HG03095 (cell line): Measurements from ENCODE around the gene DDX54.

Experiments used
- ATAC-seq: cut with Tn5 transposase; IDR thresholded peaks from one replicate; pipeline ENCODE4 v1.9.1; 2021; ENCODE audit warnings: moderate library complexity; ENCODE audit not compliant: unreplicated experiment

The DDX54 gene

DNA sequence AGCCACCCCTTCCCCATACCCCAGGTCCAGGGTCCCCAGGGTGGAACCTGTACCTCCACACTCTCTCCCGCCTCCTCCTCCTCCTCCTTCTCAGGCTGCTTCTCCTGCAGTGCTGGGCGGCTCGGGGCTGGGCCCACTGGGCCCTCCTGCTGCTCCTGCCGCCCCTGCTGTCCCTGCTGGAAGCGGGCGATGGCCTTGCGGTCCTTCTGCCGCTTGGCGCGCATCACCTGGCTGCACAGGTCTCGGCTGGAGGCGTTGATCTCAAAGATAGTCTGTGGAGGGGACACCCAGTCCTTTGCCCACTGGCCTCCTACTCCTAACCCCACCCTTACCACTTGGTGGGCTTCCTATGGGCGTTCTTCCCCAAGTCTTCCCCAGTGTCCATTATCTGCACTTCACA, 21.3 kb downstream of the DDX54 start:
- no peak for ATAC-seq

GRCh38 chr12:113163030-113163360, 22.3 kb downstream of the DDX54 start:
- ATAC-seq: no peak

DNA sequence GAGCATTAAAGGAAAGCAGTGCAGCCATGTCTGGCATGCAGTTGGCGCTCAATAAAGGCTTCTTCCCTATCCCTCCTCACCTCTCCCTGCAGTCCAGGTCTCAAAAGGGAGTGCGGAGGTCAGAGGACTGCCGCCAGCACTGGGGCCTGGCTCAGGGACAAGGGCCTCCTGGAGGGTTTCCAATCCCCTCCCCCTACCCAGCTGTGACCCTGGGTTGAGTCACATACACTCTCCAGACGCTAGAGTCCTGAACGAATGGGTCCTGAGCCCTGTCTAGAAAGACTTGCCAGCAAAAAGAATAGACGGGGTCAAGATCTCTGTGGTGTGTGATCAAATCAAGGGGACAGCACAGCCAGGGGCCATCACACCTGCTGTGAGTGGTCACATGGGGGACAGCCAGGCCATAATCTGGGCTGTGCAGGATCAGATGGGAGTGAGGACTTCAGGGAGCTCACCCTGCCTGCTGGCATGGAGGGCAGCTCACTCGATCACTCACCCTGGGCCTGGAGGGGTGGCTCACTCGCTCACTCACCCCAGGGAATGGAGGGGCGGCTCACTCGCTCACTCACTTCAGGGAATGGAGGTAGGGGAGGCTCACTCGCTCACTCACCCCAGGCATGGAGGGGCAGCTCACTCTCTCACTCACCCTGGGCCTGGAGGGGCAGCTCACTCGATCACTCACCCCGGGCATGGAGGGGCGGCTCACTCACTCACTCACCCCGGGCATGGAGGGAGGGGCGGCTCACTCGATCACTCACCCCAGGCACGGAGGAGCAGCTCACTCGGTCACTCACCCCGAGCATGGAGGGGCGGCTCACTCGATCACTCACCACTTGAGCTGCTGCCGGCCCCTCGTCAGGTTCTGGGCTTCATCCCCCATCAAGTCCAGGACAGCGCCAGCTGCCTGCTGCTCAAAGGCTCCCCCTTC, 22.9 kb downstream of the DDX54 start:
- no peak for ATAC-seq

- ATAC-seq: no peak
Observed at GRCh38 chr12:113161415-113162016, 23.8 kb downstream of the DDX54 start.

DNA sequence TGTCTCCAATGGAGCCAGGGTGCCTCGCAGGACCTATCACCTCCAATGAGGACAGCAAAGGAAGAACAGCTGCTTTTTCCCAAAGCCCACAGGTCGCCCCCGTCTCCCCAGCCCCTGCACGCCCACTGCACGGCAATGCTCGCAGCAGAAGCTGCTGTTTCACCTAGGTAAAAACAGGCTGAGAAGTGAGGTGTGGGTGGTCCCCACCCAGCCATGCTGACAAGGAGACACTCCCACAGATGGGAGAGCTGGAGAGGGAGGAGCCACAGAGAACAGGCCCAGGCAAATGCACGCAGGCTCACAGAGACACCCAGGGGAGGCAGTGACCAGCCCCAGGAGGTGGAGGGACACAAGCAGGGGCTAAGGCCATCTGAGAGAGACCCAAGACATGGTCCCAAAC, 25.3 kb downstream of the DDX54 start:
- ATAC-seq: no peak

- ATAC-seq: no peak
Observed at GRCh38 chr12:113158439-113159203, 26.7 kb downstream of the DDX54 start.

DNA sequence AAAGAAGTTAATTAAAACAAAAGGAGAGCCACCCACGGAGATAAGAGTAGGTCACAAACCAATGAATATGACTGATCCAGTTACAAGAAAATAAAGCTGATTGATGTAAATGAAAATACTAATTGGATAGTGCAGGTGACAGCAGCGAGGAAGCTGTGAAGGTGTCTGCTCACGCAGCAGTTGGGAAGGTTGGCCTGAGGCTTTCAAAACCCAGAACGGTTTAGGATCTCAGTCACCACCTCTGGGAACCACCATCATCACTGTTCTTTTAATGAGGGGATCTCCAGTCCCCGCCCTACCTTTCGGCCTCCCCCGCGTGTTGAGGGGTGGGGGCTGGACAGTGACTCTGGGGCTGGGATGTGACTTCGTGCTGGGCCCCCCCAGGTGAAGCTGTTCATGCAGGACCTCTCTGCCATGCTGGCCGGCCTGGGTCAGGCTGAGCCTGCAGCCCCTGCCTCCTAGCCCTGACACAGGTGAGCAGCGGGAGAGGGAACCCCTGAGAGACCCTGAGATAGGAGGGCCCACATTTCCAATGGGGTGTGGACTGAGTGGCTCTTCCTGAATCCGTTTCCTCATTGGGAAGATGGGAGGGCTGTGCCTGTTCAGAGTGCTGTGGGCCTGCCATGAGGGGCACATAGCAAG, 27.9 kb downstream of the DDX54 start:
- no peak for ATAC-seq

GRCh38 chr12:113155646-113156045, 29.6 kb downstream of the DDX54 start:
- ATAC-seq: no peak

GRCh38 chr12:113155060-113155459, 30.2 kb downstream of the DDX54 start:
- no peak for ATAC-seq

DNA sequence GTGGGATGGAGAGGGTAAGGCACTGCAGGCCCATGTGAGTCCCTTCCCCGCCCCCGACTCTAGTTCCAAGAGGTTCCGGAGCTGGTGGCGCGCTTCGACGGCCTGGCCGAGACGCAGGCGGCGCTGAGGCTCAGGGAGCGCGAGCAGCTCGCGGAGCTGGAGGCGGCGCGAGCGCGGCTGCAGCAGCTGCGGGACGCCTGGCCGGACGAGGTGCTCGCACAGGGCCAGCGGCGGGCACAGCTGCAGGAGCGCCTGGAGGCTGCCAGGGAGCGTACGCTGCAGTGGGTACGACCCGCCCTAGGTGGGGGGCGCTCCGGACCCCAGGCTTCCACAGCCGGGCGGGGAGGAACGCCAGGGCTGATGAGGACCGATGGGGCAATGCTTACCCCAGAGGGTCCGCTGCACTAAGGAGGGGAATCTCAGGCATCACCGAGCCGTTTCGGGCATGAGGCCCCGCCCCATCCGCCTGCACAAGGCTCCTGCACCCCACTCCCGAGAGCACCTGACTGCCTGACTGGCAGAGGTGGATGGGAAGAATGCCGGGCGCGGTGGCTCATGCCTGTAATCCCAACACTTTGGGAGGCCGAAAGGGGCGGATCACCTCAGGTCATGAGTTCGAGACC, 30.8 kb downstream of the DDX54 start:
- ATAC-seq: no peak

DNA sequence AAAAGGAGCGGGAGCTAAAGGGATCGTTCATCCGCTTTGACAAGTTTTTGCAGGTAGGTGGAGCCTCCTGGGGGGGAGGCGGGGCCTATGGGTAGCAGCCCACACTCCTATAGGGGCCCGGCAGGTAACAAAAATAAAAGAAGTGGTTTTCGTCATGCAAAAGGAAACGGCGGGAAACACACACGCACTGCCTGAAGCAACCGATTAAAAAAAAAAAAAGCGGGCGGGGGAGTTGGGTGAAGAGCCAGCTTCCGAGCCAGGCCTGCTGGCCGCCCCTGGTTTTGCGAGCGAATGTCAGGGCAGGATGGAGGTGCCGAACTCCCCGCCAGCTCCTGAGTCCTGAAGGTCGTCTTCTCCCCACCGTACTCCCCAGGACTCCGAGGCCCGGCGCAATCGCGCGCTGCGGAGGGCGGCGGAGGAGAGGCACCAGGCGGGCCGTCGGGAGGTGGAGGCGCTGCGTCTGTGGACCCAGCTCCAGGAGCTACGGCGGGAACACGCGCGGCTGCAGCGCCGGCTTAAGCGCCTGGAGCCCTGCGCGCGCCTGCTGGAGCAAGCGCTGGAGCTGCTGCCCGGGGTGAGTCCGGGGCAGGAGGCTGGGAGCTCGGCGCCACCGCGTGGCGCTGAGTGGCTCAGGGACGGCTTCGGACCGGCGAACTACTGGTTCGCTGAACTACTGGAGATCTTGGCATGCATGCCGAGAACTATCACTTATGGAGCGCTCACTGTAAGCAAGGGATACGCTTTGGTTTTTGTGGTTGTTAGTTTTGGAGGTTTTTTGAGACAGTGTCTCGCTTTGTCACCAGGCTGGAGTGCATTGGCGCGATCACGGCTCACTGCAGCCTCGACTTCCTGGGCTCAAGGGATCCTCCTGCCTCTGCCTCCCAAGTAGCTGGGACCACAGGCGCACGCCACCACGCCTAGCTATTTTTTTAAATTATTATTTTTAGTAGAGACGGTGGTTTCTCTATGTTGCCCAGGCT, 32.2 kb downstream of the DDX54 start:
- ATAC-seq: peak; percentile 62

DNA sequence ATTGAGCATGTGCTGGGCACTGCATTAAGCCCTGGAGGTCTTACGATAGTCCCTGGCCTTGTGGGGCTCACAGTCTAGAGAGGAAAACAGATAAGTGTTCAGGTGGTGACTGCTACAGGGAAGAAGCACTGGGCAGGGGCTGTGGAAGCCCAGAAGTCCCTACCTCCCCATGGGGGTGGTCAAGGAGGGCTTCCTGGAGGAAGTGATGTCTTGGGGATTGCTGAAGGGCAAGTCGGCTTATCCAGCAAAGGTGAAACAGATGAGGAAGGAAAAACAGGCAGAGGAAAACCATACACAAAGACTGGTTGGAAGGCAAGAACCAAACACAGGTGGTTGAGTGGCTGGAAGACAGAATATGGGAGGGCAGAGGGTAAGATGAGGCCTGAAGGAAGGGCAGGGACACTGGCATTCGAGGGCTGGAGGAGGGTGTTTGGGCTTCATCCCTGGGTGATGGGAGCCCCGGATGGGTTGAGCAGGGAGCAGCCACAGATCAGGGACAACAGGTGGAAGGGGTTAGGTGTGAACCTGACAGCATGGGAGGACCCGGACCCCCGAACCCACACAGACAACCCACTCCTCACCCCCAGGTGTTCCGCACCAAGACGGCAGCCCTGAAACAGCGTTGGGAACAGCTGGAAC, 33.0 kb downstream of the DDX54 start:
- no peak for ATAC-seq

DNA sequence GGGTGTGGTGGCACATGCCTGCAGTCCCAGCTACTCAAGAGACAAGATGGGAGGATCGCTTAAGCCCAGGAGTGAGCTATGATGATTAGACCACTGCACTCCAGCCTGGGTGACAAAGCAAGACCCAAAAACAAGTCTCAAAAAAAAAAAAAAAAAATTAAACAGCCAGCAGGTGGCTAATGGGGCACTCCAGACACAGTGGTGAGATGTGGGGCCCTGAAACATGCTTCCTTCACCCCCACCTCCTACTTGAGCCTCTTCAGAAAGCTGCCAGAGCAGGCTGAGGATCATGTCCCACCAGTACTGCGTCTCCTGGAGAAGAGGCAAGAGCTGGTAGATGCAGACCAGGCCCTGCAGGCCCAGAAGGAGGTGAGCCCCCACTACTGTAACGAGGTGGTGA, 33.6 kb downstream of the DDX54 start:
- no peak for ATAC-seq

- no peak for ATAC-seq
Observed at GRCh38 chr12:113149361-113150150, 35.7 kb downstream of the DDX54 start, which contains the start of gene CFAP73. TSS of gene CFAP73 (plus strand) at chr12:113149724. CDS start at chr12:113149858, 134 bp downstream.

- ATAC-seq: no peak
Observed at GRCh38 chr12:113146999-113147398, 38.3 kb downstream of the DDX54 start.

GRCh38 chr12:113145720-113146551, 39.3 kb downstream of the DDX54 start:
- ATAC-seq: no peak

DNA sequence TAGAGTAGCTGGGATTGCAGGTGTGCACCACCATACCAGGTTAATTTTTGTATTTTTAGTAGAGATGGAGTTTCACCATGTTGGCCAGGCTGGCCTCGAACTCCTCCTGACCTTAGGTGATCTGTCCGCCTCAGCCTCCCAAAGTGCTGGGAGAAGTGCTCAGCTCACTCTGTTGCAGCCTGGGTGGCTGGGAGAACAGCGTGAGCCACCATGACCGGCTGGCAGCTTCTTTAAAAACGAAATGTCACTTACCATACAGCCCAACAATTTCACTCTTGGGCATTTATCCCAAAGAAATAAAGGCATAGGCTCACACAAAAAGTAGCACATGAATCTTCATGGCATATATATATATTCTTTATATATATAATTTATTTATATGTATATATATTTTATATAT, 40.5 kb downstream of the DDX54 start:
- no peak for ATAC-seq
